HCT116 (cell line): ENCODE measurements around the gene UXS1. TPM values are rescaled to one million over a fixed set of nuclear protein-coding genes. Genes with fewer than 3 reads are reported as not detected.

Experiments used
- ATAC-seq: fragments of 200-7000 bp; cut with Tn5 transposase; 2 replicates; pipeline ENCODE4 v1.9.1; 2020; ENCODE audit warnings: mild to moderate bottlenecking, moderate library complexity
- BruUV-seq: library from RNA; stranded (reverse); fragments of 400-500 nt; replicated peaks from 2 replicates; lab custom pipeline; 2021; lab: Mats Ljungman, UMichigan
- CTCF ChIA-PET: fragments of 300-600 bp; sonication (Branson Sonifier 250); formaldehyde crosslinking; loops from one replicate; lab custom pipeline; 2021; ENCODE audit warnings: antibody characterized with exemption; lab: Charles Lee
- POLR2A ChIA-PET: fragments of 300-600, 350-600 bp; sonication (Branson Sonifier 250); formaldehyde crosslinking; loops from one replicate; lab custom pipeline; 2021; ENCODE audit warnings: antibody characterized with exemption; lab: Charles Lee
- RAD21 ChIA-PET, 2 experiments: fragments of 300-600 bp; sonication (Branson Sonifier 250); formaldehyde crosslinking; loops; one replicate each; lab custom pipeline; 2023; ENCODE audit warnings: low total read pairs in 2 of 2; ENCODE audit not compliant: uncharacterized antibody in 2 of 2, unreplicated experiment in 2 of 2, low non-redundant PET in 1 of 2; lab: Charles Lee
- DNase-seq: peaks from one replicate; pipeline ENCODE4 v3.0.0-alpha.2; 2010; ENCODE audit warnings: low read depth, low spot score
- H2AFZ ChIP-seq: fragments of 200-600 bp; shearing (Covaris generic), sonication (generic); 2 replicates; pipeline ENCODE4 v1.6.1; 2017; ENCODE audit warnings: low read depth, mixed run types, mixed read lengths, antibody characterized with exemption, low read length; ENCODE audit not compliant: poor library complexity, severe bottlenecking
- H3K27ac ChIP-seq: 2 replicates; pipeline ENCODE4 v1.5.1; 2012; ENCODE audit warnings: low read depth, low read length
- H3K27me3 ChIP-seq: fragments of 200-600 bp; sonication (generic); 2 replicates; pipeline ENCODE4 v1.6.1; 2016; ENCODE audit warnings: mixed run types, low read length, mixed read lengths; ENCODE audit not compliant: insufficient read depth
- H3K36me3 ChIP-seq, 2 experiments: fragments of 200-500 bp in 1 of 2; fragments of 200-600 bp in 1 of 2; sonication (Bioruptor generic) in 1 of 2; sonication (generic) in 1 of 2; 2 replicates each; pipeline versions ENCODE4 v1.5.1 to v1.6.1; 2014 to 2016; ENCODE audit warnings: low read length in 2 of 2, inconsistent platforms in 1 of 2, mixed read lengths in 1 of 2, mixed run types in 1 of 2; ENCODE audit not compliant: insufficient read depth in 2 of 2, control insufficient read depth in 1 of 2
- H3K4me1 ChIP-seq, 2 experiments: fragments of 200-600 bp in 1 of 2; sonication (generic) in 1 of 2; 2 replicates each; pipeline versions ENCODE4 v1.5.1 to v1.6.1; 2012 to 2017; ENCODE audit warnings: low read length in 2 of 2, inconsistent platforms in 1 of 2, mild to moderate bottlenecking in 1 of 2, mixed read lengths in 1 of 2, mixed run types in 1 of 2, moderate library complexity in 1 of 2; ENCODE audit not compliant: insufficient read depth in 2 of 2, control insufficient read depth in 1 of 2
- H3K4me2 ChIP-seq: fragments of 200-600 bp; sonication (generic); 2 replicates; pipeline ENCODE4 v1.6.1; 2017; ENCODE audit warnings: mixed run types, low read length, mixed read lengths
- H3K4me3 ChIP-seq, 2 experiments: fragments of 200-600 bp in 1 of 2; sonication (generic) in 1 of 2; replicated peaks in 1 of 2; 2 replicates each; pipeline ENCODE4 v1.5.1; 2011 to 2016; ENCODE audit warnings: low read length in 2 of 2, control low read depth in 1 of 2, low read depth in 1 of 2, mild to moderate bottlenecking in 1 of 2, mixed read lengths in 1 of 2, mixed run types in 1 of 2
- H3K79me2 ChIP-seq: fragments of 200-600 bp; sonication (generic); 2 replicates; pipeline ENCODE4 v1.6.1; 2017; ENCODE audit warnings: mild to moderate bottlenecking, mixed run types, low read length, moderate library complexity, mixed read lengths; ENCODE audit not compliant: insufficient read depth
- H3K9ac ChIP-seq: fragments of 200-600 bp; sonication (generic); 2 replicates; pipeline ENCODE4 v1.6.1; 2016; ENCODE audit warnings: low read length, mixed read lengths
- H3K9me2 ChIP-seq: fragments of 200-600 bp; sonication (generic), shearing (Covaris generic); 2 replicates; pipeline ENCODE4 v1.6.1; 2017; ENCODE audit warnings: mixed run types, mild to moderate bottlenecking, moderate library complexity; ENCODE audit not compliant: insufficient read depth
- H3K9me3 ChIP-seq, 2 experiments: fragments of 200-500 bp in 1 of 2; fragments of 200-600 bp in 1 of 2; sonication (Bioruptor generic) in 1 of 2; sonication (generic) in 1 of 2; 2 replicates each; pipeline ENCODE4 v1.6.1; 2014 to 2017; ENCODE audit warnings: low read length in 2 of 2, mixed read lengths in 2 of 2, inconsistent platforms in 1 of 2, low read depth in 1 of 2, mild to moderate bottlenecking in 1 of 2, mixed run types in 1 of 2, moderate library complexity in 1 of 2; ENCODE audit not compliant: control insufficient read depth in 1 of 2, insufficient read depth in 1 of 2
- H4K20me1 ChIP-seq: fragments of 200-600 bp; sonication (generic), shearing (Covaris generic); 2 replicates; pipeline ENCODE4 v1.6.1; 2017; ENCODE audit warnings: mixed run types, mild to moderate bottlenecking, moderate library complexity; ENCODE audit not compliant: insufficient read depth
- CEBPB ChIP-seq: IDR thresholded peaks from 2 replicates; pipeline ENCODE4 v1.6.1; 2012; ENCODE audit warnings: low read depth
- EGR1 ChIP-seq: IDR thresholded peaks from 2 replicates; pipeline ENCODE4 v1.6.1; 2012; ENCODE audit warnings: low read depth
- EZH2 ChIP-seq: fragments of 200-600 bp; sonication (generic); IDR thresholded peaks from 2 replicates; pipeline ENCODE4 v1.6.1; 2017; ENCODE audit warnings: antibody characterized with exemption, mixed run types
- EZH2phosphoT487 ChIP-seq: fragments of 200-600 bp; IDR thresholded peaks from 2 replicates; pipeline ENCODE4 v1.6.1; 2018; ENCODE audit warnings: antibody characterized with exemption, borderline replicate concordance
- FOSL1 ChIP-seq: IDR thresholded peaks from 2 replicates; pipeline ENCODE4 v1.6.1; 2012; ENCODE audit warnings: low read depth
- JUND ChIP-seq: IDR thresholded peaks from 2 replicates; pipeline ENCODE4 v1.6.1; 2012
- MAX ChIP-seq: IDR thresholded peaks from 2 replicates; pipeline ENCODE4 v1.6.1; 2012
- POLR2A ChIP-seq: IDR thresholded peaks from 2 replicates; pipeline ENCODE4 v1.7.0; 2011; ENCODE audit warnings: borderline replicate concordance; ENCODE audit not compliant: insufficient read depth, insufficient read length; ENCODE audit errors: extremely low read depth
- POLR2AphosphoS5 ChIP-seq: IDR thresholded peaks from 2 replicates; pipeline ENCODE4 v1.6.1; 2011; ENCODE audit warnings: mild to moderate bottlenecking, low read depth, low read length, moderate library complexity
- RAD21 ChIP-seq: IDR thresholded peaks from 2 replicates; pipeline ENCODE4 v1.6.1; 2012; ENCODE audit warnings: low read depth, mild to moderate bottlenecking
- SRF ChIP-seq: IDR thresholded peaks from 2 replicates; pipeline ENCODE4 v1.6.1; 2012; ENCODE audit warnings: low read depth
- TCF7L2 ChIP-seq: IDR thresholded peaks from 2 replicates; pipeline ENCODE4 v1.7.0; 2011; ENCODE audit warnings: borderline replicate concordance, inconsistent platforms; ENCODE audit not compliant: insufficient read depth, insufficient read length; ENCODE audit errors: extremely low read depth
- YY1 ChIP-seq: IDR thresholded peaks from 2 replicates; pipeline ENCODE4 v1.6.1; 2011; ENCODE audit warnings: low read length, low read depth, moderate library complexity, mild to moderate bottlenecking; ENCODE audit not compliant: insufficient replicate concordance; ENCODE audit errors: extremely low read depth
- ZFX ChIP-seq: fragments of 450-650 bp; IDR thresholded peaks from 2 replicates; pipeline ENCODE4 v1.6.1; 2017
- ZNF274 ChIP-seq: fragments of 200-500 bp; sonication (Bioruptor generic); IDR thresholded peaks from 2 replicates; pipeline ENCODE4 v1.6.1; 2014; ENCODE audit warnings: mild to moderate bottlenecking, low read depth, low read length, inconsistent platforms
- intact Hi-C: fragments of 100-400 bp; cut with micrococcal nuclease; formaldehyde crosslinking; loops from 2 replicates; pipeline ENCODE4 v1.10.0; 2022
- total RNA-seq: library from RNA; stranded (reverse); gene quantifications from one replicate; pipeline ENCODE4 v1.2.1, GENCODE V29; 2021; ENCODE audit not compliant: unreplicated experiment
- TF ChIP-seq, protein P1 (sequence below): IDR thresholded peaks from 2 replicates; pipeline ENCODE4 v1.6.1; 2012; ENCODE audit warnings: low read depth
- TF ChIP-seq, protein P2 (sequence below), 3 experiments: fragments of 200-600 bp in 1 of 3; sonication (generic) in 1 of 3; IDR thresholded peaks in 2 of 3; conservative IDR thresholded peaks in 1 of 3; 2 replicates each; pipeline ENCODE4 v1.5.1; 2012 to 2017; ENCODE audit warnings: low read depth in 2 of 3, low read length in 2 of 3, antibody characterized with exemption in 1 of 3, borderline replicate concordance in 1 of 3, control low read depth in 1 of 3, mild to moderate bottlenecking in 1 of 3, mixed read lengths in 1 of 3, mixed run types in 1 of 3, moderate library complexity in 1 of 3; ENCODE audit not compliant: insufficient read depth in 1 of 3
- TF ChIP-seq, protein P3 (sequence below): IDR thresholded peaks from 2 replicates; pipeline ENCODE4 v1.6.1; 2011; ENCODE audit warnings: mild to moderate bottlenecking, low read length, moderate library complexity; ENCODE audit not compliant: insufficient replicate concordance; ENCODE audit errors: extremely low read depth
- TF ChIP-seq, protein P4 (sequence below): IDR thresholded peaks from 2 replicates; pipeline ENCODE4 v1.6.1; 2012

The UXS1 gene
- total RNA-seq, 1 experiment from 2014 or later: 45.7 TPM

- TF ChIP-seq, protein P1, sequence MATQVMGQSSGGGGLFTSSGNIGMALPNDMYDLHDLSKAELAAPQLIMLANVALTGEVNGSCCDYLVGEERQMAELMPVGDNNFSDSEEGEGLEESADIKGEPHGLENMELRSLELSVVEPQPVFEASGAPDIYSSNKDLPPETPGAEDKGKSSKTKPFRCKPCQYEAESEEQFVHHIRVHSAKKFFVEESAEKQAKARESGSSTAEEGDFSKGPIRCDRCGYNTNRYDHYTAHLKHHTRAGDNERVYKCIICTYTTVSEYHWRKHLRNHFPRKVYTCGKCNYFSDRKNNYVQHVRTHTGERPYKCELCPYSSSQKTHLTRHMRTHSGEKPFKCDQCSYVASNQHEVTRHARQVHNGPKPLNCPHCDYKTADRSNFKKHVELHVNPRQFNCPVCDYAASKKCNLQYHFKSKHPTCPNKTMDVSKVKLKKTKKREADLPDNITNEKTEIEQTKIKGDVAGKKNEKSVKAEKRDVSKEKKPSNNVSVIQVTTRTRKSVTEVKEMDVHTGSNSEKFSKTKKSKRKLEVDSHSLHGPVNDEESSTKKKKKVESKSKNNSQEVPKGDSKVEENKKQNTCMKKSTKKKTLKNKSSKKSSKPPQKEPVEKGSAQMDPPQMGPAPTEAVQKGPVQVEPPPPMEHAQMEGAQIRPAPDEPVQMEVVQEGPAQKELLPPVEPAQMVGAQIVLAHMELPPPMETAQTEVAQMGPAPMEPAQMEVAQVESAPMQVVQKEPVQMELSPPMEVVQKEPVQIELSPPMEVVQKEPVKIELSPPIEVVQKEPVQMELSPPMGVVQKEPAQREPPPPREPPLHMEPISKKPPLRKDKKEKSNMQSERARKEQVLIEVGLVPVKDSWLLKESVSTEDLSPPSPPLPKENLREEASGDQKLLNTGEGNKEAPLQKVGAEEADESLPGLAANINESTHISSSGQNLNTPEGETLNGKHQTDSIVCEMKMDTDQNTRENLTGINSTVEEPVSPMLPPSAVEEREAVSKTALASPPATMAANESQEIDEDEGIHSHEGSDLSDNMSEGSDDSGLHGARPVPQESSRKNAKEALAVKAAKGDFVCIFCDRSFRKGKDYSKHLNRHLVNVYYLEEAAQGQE: no peak
- TF ChIP-seq EZH2 (no peak), RAD21 (no peak), POLR2AphosphoS5 (no peak), ZFX (no peak), EGR1 (no peak)
- TF ChIP-seq, protein P2, sequence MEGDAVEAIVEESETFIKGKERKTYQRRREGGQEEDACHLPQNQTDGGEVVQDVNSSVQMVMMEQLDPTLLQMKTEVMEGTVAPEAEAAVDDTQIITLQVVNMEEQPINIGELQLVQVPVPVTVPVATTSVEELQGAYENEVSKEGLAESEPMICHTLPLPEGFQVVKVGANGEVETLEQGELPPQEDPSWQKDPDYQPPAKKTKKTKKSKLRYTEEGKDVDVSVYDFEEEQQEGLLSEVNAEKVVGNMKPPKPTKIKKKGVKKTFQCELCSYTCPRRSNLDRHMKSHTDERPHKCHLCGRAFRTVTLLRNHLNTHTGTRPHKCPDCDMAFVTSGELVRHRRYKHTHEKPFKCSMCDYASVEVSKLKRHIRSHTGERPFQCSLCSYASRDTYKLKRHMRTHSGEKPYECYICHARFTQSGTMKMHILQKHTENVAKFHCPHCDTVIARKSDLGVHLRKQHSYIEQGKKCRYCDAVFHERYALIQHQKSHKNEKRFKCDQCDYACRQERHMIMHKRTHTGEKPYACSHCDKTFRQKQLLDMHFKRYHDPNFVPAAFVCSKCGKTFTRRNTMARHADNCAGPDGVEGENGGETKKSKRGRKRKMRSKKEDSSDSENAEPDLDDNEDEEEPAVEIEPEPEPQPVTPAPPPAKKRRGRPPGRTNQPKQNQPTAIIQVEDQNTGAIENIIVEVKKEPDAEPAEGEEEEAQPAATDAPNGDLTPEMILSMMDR (IDR thresholded peaks at IDR 0.05 in 2 of 3, conservative IDR thresholded peaks at IDR 0.05 in 1 of 3; ENCODE audit: borderline replicate concordance in 1 of 3, insufficient read depth in 1 of 3, low read depth in 2 of 3, low read length in 2 of 3): no peak
Measured at GRCh38 chr2:106044859-106045258, 149.2 kb downstream of the UXS1 start (continued).

DNA sequence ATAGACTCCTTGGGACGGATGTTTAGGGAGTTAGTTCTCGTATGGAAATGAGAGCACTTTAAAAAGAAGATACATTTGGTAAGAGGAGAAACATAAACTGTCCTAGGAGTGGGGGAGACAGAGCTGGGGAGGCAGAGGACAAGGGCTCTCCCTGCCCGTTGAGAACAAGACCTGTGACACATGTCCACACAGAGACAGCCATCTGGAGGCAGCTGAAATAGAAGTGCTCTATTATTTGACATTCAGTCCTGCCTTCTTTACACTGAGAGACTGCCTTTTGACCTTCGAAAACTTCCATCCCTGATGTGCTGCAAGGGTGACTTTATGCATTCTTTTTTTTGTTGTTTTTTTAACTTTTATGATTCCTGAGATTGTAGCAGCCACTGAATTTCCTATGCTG lies 150.1 kb downstream of the UXS1 start:
- Histone ChIP-seq H3K9me3 (no peaks in the 10 kb centered on the region), H4K20me1 (no peaks in the 10 kb centered on the region), H3K27ac (no peak overlapping the region), H3K9ac (no peak overlapping the region), H3K4me3 (no peak overlapping the region), H2AFZ (no peak overlapping the region), H3K9me2 (no peaks in the 10 kb centered on the region), H3K4me2 (no peak overlapping the region), H3K27me3 (no peaks in the 10 kb centered on the region), H3K79me2 (no peaks in the 10 kb centered on the region), H3K4me1 (no peaks in the 10 kb centered on the region), H3K36me3 (no peaks in the 10 kb centered on the region)
- TF ChIP-seq, protein P3, sequence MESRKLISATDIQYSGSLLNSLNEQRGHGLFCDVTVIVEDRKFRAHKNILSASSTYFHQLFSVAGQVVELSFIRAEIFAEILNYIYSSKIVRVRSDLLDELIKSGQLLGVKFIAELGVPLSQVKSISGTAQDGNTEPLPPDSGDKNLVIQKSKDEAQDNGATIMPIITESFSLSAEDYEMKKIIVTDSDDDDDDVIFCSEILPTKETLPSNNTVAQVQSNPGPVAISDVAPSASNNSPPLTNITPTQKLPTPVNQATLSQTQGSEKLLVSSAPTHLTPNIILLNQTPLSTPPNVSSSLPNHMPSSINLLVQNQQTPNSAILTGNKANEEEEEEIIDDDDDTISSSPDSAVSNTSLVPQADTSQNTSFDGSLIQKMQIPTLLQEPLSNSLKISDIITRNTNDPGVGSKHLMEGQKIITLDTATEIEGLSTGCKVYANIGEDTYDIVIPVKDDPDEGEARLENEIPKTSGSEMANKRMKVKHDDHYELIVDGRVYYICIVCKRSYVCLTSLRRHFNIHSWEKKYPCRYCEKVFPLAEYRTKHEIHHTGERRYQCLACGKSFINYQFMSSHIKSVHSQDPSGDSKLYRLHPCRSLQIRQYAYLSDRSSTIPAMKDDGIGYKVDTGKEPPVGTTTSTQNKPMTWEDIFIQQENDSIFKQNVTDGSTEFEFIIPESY: no peak
- TF ChIP-seq, protein P4, sequence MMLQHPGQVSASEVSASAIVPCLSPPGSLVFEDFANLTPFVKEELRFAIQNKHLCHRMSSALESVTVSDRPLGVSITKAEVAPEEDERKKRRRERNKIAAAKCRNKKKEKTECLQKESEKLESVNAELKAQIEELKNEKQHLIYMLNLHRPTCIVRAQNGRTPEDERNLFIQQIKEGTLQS: no peak
- TF ChIP-seq FOSL1: no peak
- no peak for TF ChIP-seq JUND
- TF ChIP-seq EGR1: no peak
- TF ChIP-seq MAX: no peak
- TF ChIP-seq YY1: no peak
- no peak for TF ChIP-seq EZH2phosphoT487
- TF ChIP-seq RAD21: no peak
- TF ChIP-seq CEBPB: no peak
- no peak for TF ChIP-seq POLR2A
- no peak for TF ChIP-seq ZNF274
- no peak for TF ChIP-seq SRF
- TF ChIP-seq TCF7L2: no peak
- no peak for TF ChIP-seq ZFX
- intact Hi-C loops: no loop called here
- no peak for ATAC-seq
- ChIA-PET CTCF (no interaction called here), RAD21 (no interaction called here), POLR2A (no interaction called here)
- DNase-seq: no peak
- BruUV-seq: no TSS peak
